Chondrocyte (in vitro differentiated cells): Measurements from ENCODE around the gene MRTFB. TPM values are rescaled to one million over a fixed set of nuclear protein-coding genes. Genes with fewer than 3 reads are reported as not detected.

Experiments
- DNase-seq: peaks from one replicate; pipeline ENCODE4 v3.0.0; 2021; ENCODE audit warnings: mixed read lengths, low spot score
- H3K27ac Mint-ChIP-seq: one replicate; pipeline ENCODE4 v1.8.0; 2021; ENCODE audit warnings: mild to moderate bottlenecking, moderate library complexity, mixed read lengths; ENCODE audit not compliant: unreplicated experiment
- H3K27me3 Mint-ChIP-seq: 2 replicates; pipeline ENCODE4 v1.8.0; 2021; ENCODE audit warnings: low read depth, mixed read lengths
- H3K36me3 Mint-ChIP-seq: 2 replicates; pipeline ENCODE4 v1.8.0; 2021; ENCODE audit warnings: low read depth, mixed read lengths
- H3K4me1 Mint-ChIP-seq: 2 replicates; pipeline ENCODE4 v1.8.0; 2021; ENCODE audit warnings: low read depth, mild to moderate bottlenecking, mixed read lengths
- H3K4me3 Mint-ChIP-seq: one replicate; pipeline ENCODE4 v1.8.0; 2021; ENCODE audit warnings: mild to moderate bottlenecking, moderate library complexity, mixed read lengths; ENCODE audit not compliant: unreplicated experiment
- H3K9me3 Mint-ChIP-seq: 2 replicates; pipeline ENCODE4 v1.8.0; 2021; ENCODE audit warnings: low read depth, mixed read lengths
- total RNA-seq: library from RNA; stranded (reverse); gene quantifications from 3 replicates; pipeline ENCODE4 v1.2.1, GENCODE V29; 2021
- TF ChIP-seq, protein P1 (sequence below): fragments of 200-600 bp; sonication (generic); IDR thresholded peaks from 2 replicates; pipeline ENCODE4 v1.5.0; 2021; ENCODE audit warnings: antibody characterized with exemption, mild to moderate bottlenecking, moderate library complexity

The MRTFB gene
- total RNA-seq, 1 donor from 2014 or later: 32.2 TPM

DNA sequence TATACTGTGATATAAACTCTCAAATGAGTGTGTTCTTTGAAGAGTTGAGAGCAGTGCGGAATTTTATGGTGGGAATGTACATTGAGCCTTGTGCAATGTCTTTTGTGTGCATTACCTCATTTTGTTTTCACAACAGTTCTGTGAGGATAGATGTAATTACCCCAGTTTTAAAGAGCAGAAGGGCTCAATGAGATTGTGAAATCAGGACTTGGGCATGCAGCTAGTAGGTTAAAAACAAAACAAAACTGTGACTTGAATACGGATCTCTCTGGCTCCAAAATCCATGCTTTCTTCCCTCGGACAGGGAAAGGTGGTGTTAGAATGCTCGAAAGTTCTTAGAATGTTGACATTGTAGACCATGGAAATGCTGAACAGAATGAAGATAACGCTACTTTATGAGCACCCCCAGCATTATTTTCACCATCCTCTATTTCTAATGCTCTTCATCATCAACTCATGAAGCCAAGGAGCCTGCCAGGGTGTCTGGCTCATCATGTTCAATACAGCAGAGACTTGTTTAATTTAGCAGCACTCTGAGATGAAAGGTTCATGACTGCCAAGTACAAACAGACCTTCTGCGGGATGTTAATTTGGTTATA lies 17.1 kb downstream of the MRTFB start:
- Mint-ChIP-seq H3K9me3 (no peaks in the 10 kb centered on the region), H3K4me3 (no peak overlapping the region), H3K4me1 (peaks cover 26% of the 10 kb centered on the region), H3K27me3 (no peaks in the 10 kb centered on the region), H3K36me3 (no peaks in the 10 kb centered on the region), H3K27ac (peak overlapping the region; percentile 3)
- TF ChIP-seq, protein P1, sequence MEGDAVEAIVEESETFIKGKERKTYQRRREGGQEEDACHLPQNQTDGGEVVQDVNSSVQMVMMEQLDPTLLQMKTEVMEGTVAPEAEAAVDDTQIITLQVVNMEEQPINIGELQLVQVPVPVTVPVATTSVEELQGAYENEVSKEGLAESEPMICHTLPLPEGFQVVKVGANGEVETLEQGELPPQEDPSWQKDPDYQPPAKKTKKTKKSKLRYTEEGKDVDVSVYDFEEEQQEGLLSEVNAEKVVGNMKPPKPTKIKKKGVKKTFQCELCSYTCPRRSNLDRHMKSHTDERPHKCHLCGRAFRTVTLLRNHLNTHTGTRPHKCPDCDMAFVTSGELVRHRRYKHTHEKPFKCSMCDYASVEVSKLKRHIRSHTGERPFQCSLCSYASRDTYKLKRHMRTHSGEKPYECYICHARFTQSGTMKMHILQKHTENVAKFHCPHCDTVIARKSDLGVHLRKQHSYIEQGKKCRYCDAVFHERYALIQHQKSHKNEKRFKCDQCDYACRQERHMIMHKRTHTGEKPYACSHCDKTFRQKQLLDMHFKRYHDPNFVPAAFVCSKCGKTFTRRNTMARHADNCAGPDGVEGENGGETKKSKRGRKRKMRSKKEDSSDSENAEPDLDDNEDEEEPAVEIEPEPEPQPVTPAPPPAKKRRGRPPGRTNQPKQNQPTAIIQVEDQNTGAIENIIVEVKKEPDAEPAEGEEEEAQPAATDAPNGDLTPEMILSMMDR: no peak
- no peak for DNase-seq

DNA sequence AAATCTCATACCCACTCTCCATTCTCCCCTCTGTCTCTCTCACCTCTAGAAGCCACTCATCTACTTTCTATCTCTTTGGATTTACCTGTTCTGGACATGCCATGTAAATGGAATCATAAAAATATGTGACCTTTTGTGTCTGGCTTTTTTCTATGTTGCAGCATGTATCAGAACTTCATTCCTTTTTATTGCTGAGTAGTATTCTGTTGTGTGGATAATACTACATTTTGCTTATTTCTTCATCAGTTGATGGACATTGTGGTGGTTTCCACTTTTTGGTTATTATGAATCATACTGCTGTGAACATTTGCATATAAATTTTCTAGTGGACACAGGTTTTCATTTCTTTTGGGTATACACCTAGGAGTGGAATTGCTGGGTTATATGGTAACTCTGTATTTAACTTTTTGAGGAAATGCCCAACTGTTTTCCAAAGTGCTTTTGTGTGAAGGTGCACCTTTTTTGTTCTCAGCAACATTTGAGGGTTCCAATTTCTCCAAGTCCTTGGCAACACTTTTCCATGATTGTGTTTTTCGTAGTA lies 18.2 kb downstream of the MRTFB start:
- Mint-ChIP-seq H3K4me3 (no peak overlapping the region), H3K27ac (no peak overlapping the region), H3K9me3 (no peaks in the 10 kb centered on the region), H3K36me3 (no peaks in the 10 kb centered on the region), H3K27me3 (no peaks in the 10 kb centered on the region), H3K4me1 (peaks cover 26% of the 10 kb centered on the region)
- DNase-seq: no peak
- TF ChIP-seq, protein P1: no peak

DNA sequence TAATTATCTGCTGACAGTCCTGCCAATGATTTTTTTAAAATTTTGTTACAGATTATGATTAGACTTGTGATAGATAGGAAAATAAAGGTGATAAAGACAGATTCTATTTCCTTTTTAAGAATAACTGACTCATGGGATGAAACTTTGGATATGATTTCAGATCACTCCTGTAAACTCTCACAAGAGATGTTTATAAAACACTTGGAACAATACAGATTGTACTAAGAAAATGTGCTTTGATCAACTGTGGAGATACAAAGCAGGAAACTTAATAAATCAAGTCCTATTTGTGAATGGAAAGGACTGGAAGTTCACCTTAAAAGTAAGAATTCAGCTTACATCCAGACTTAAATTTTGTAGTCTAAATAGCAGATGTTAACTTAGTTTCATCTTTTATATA lies 21.4 kb downstream of the MRTFB start:
- H3K36me3 Mint-ChIP-seq: no peaks in the 10 kb centered on the region
- peaks cover 3% of the 10 kb centered on the region for H3K9me3 Mint-ChIP-seq
- TF ChIP-seq, protein P1: no peak
- no peak for DNase-seq
- H3K4me1 Mint-ChIP-seq: peaks cover 28% of the 10 kb centered on the region
- H3K4me3 Mint-ChIP-seq: no peak overlapping the region
- H3K27ac Mint-ChIP-seq: peak overlapping the region; percentile 46
- H3K27me3 Mint-ChIP-seq: no peaks in the 10 kb centered on the region

DNA sequence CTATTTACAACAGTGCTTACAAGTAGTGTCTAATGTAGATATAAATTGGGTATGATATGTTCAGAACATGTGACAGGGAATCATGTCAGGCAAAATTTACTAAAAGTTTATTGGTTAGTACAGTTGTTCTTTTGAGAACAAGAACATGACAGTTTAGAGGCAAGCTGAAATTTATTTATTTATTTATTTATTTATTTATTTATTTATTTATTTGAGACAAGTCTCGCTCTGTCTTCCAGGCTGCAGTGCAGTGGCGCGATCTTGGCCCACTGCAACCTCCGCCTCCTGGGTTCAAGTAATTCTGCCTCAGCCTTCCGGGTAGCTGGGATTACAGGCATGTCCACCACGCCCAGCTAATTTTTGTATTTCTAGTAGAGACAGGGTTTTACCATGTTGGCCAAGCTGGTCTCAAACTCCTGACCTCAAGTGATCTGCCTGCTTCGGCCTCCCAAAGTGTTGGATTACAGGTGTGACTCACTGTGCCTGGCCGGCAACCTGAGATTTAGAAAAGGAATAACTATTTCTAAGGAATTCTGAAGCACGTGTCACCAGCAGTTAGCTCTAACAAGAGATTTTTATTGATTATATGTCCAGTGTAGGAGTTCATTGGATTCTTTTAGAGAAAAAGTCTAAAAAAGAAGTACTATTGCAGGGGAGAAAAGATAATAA lies 24.9 kb downstream of the MRTFB start:
- TF ChIP-seq, protein P1: no peak
- H3K27me3 Mint-ChIP-seq: no peaks in the 10 kb centered on the region
- no peak for DNase-seq
- peaks cover 20% of the 10 kb centered on the region for H3K4me1 Mint-ChIP-seq
- no peak overlapping the region for H3K4me3 Mint-ChIP-seq
- H3K36me3 Mint-ChIP-seq: no peaks in the 10 kb centered on the region
- H3K9me3 Mint-ChIP-seq: peaks cover 8% of the 10 kb centered on the region
- H3K27ac Mint-ChIP-seq: no peak overlapping the region

DNA sequence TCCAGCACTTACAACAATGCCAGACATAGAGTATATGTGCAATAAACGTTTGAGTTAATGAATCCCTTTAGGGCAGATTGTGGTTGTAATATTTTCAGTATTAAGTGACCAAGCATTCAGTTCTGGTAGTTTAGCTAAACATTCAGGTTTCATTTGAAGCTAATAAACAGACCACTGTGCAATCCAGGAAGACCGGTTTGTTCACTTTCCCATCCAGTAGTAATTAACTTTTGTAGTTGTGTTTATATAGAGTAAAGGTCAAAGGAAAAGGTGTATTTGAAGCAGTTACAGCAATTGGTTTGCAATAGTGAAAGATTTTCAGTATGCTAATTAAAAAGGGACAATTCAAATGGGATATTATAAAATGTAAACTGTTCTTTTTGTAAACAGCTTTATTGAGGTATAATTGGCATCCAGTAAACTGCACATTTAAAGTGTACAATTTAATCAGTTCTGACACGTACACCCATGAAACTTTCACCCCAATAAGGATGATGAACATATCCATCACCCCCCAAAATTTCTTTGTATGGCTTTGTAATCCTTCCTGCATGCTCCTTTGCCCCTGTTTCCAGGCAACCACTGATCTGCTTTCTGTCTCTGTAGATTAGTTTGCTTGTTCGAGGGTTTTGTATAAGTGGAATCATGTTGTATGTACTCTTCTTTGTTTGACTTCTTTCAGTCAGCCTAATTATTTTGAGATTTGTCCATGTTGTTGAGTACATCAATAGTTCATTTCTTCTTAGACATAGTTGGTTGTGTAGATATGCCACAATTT lies 26.3 kb downstream of the MRTFB start:
- Mint-ChIP-seq H3K36me3 (no peaks in the 10 kb centered on the region), H3K4me3 (no peak overlapping the region), H3K27me3 (no peaks in the 10 kb centered on the region), H3K4me1 (peaks cover 27% of the 10 kb centered on the region), H3K9me3 (peaks cover 8% of the 10 kb centered on the region), H3K27ac (no peak overlapping the region)
- DNase-seq: no peak
- TF ChIP-seq, protein P1: no peak
